ENCODE data around the gene CLECL1. TPM values are rescaled to one million over a fixed set of nuclear protein-coding genes. Genes with fewer than 3 reads are reported as not detected.

Gene CLECL1
- total RNA-seq, 1 experiment from 2014 or later, result not detected

GRCh38 chr12:9757433-9758025 is 24.6 kb upstream of the CLECL1 start:
- Histone ChIP-seq H3K9me3 (ENCODE audit: low read depth, low read length, poor library complexity, severe bottlenecking) (no peaks in the 10 kb centered on the region), H3K27ac (ENCODE audit: low read depth, low read length, poor library complexity, severe bottlenecking) (no peak overlapping the region), H3K36me3 (ENCODE audit: insufficient read depth, low read length, poor library complexity, severe bottlenecking) (no peaks in the 10 kb centered on the region), H3K4me1 (ENCODE audit: insufficient read depth, low read length, poor library complexity, severe bottlenecking) (peaks cover 9% of the 10 kb centered on the region), H3K4me3 (ENCODE audit: low read depth, low read length, poor library complexity, severe bottlenecking) (no peak overlapping the region), H3K27me3 (replicated peaks; ENCODE audit: insufficient read depth, low read depth, low read length, poor library complexity) (no peaks in the 10 kb centered on the region)
- DNase-seq (ENCODE audit: low spot score), result no peak
- POLR2A ChIA-PET (ENCODE audit: low non-redundant PET), result no interaction called here
- BruUV-seq (replicated peaks), result no TSS peak
- CTCF ChIA-PET, result interaction anchor here (1.1 kb wide), 1 partner anchor 10 kb away, joined by 4 read pairs; no protein-coding TSS in a partner anchor
- intact Hi-C loops (cut with micrococcal nuclease; ENCODE audit: unreplicated experiment), result no loop called here
- TF ChIP-seq CTCF (conservative IDR thresholded peaks at IDR 0.05; ENCODE audit: low read depth, low read length) (no peak), EZH2 (IDR thresholded peaks at IDR 0.05; ENCODE audit: borderline replicate concordance, low read depth, low read length, poor library complexity, severe bottlenecking) (no peak)

GRCh38 chr12:9756706-9757105 is 23.8 kb upstream of the CLECL1 start:
- CTCF ChIA-PET, result interaction anchor here (1.1 kb wide), 1 partner anchor 10 kb away, joined by 4 read pairs; no protein-coding TSS in a partner anchor
- no TSS peak for BruUV-seq (replicated peaks)
- POLR2A ChIA-PET (ENCODE audit: low non-redundant PET), result no interaction called here
- no peak for DNase-seq (ENCODE audit: low spot score)
- H3K27ac ChIP-seq (ENCODE audit: low read depth, low read length, poor library complexity, severe bottlenecking), result no peak overlapping the region
- no peak for TF ChIP-seq EZH2 (IDR thresholded peaks at IDR 0.05; ENCODE audit: borderline replicate concordance, low read depth, low read length, poor library complexity, severe bottlenecking)
- no peak for TF ChIP-seq CTCF (conservative IDR thresholded peaks at IDR 0.05; ENCODE audit: low read depth, low read length)
- intact Hi-C loops (cut with micrococcal nuclease; ENCODE audit: unreplicated experiment), result no loop called here
- H3K4me1 ChIP-seq (ENCODE audit: insufficient read depth, low read length, poor library complexity, severe bottlenecking), result peaks cover 9% of the 10 kb centered on the region
- H3K9me3 ChIP-seq (ENCODE audit: low read depth, low read length, poor library complexity, severe bottlenecking), result no peaks in the 10 kb centered on the region
- no peak overlapping the region for H3K4me3 ChIP-seq (ENCODE audit: low read depth, low read length, poor library complexity, severe bottlenecking)
- no peaks in the 10 kb centered on the region for H3K36me3 ChIP-seq (ENCODE audit: insufficient read depth, low read length, poor library complexity, severe bottlenecking)
- no peaks in the 10 kb centered on the region for H3K27me3 ChIP-seq (replicated peaks; ENCODE audit: insufficient read depth, low read depth, low read length, poor library complexity)

- ChIA-PET POLR2A (ENCODE audit: low non-redundant PET) (no interaction called here), CTCF (interaction anchor here (1.1 kb wide), 1 partner anchor 9 kb away, joined by 4 read pairs; no protein-coding TSS in a partner anchor)
- H3K4me1 ChIP-seq (ENCODE audit: insufficient read depth, low read length, poor library complexity, severe bottlenecking), result peaks cover 7% of the 10 kb centered on the region
- DNase-seq (ENCODE audit: low spot score), result no peak
- intact Hi-C loops (cut with micrococcal nuclease; ENCODE audit: unreplicated experiment), result no loop called here
- H3K9me3 ChIP-seq (ENCODE audit: low read depth, low read length, poor library complexity, severe bottlenecking), result no peaks in the 10 kb centered on the region
- no peaks in the 10 kb centered on the region for H3K36me3 ChIP-seq (ENCODE audit: insufficient read depth, low read length, poor library complexity, severe bottlenecking)
- H3K27me3 ChIP-seq (replicated peaks; ENCODE audit: insufficient read depth, low read depth, low read length, poor library complexity), result no peaks in the 10 kb centered on the region
- H3K4me3 ChIP-seq (ENCODE audit: low read depth, low read length, poor library complexity, severe bottlenecking), result no peak overlapping the region
- TF ChIP-seq CTCF (conservative IDR thresholded peaks at IDR 0.05; ENCODE audit: low read depth, low read length) (no peak), EZH2 (IDR thresholded peaks at IDR 0.05; ENCODE audit: borderline replicate concordance, low read depth, low read length, poor library complexity, severe bottlenecking) (no peak)
- H3K27ac ChIP-seq (ENCODE audit: low read depth, low read length, poor library complexity, severe bottlenecking), result no peak overlapping the region
- BruUV-seq (replicated peaks), result no TSS peak
Measured at GRCh38 chr12:9756170-9756569, 23.3 kb upstream of the CLECL1 start.

Measured in A673 (cell line).